ENCODE results near the gene SLBP. TPM values are rescaled to one million over a fixed set of nuclear protein-coding genes. Genes with fewer than 3 reads are reported as not detected.

The SLBP gene
- total RNA-seq, 1 donor from 2014 or later, result 114 TPM

DNA sequence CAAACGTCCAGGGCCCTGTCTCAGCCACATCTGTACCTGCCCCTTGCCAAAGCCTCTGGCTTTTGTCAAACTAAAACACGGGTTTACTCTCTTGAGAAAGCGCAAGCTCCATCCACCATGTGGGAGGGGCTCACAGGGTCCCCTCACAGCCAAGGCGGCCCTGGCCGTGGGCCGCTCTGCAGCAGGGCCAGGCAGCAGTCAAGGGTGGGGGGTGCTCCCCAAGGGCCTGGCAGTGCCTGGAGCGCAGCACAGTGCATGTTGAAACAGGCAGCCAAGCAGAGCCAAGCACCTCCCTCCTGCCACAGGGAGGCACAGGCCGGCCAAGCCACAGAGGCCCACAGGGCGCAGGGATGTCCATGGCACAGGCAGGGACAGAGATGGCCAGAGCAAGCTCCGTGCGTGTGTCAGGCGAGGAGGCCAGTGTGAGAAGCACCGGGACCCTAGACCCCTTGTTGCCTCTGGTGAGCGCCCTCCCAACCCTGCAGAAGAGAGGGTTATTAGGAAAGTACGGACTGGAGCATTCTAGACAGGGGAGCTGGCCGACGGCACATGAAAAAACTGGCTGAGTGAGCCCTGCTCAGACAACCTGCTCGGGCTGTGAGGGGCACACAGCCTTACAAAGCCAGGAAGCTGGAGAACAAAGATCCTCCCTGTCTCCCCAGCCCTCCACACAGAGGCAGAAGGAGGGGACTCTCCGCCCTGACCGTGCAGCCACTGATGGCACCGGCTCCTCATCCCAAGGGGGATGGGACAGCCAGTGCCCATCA lies 67.0 kb downstream of the SLBP start:
- TF ChIP-seq, protein P1, sequence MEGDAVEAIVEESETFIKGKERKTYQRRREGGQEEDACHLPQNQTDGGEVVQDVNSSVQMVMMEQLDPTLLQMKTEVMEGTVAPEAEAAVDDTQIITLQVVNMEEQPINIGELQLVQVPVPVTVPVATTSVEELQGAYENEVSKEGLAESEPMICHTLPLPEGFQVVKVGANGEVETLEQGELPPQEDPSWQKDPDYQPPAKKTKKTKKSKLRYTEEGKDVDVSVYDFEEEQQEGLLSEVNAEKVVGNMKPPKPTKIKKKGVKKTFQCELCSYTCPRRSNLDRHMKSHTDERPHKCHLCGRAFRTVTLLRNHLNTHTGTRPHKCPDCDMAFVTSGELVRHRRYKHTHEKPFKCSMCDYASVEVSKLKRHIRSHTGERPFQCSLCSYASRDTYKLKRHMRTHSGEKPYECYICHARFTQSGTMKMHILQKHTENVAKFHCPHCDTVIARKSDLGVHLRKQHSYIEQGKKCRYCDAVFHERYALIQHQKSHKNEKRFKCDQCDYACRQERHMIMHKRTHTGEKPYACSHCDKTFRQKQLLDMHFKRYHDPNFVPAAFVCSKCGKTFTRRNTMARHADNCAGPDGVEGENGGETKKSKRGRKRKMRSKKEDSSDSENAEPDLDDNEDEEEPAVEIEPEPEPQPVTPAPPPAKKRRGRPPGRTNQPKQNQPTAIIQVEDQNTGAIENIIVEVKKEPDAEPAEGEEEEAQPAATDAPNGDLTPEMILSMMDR (conservative IDR thresholded peaks at IDR 0.05; ENCODE audit: low read depth, low read length), result no peak
- no peak for DNase-seq (ENCODE audit: low read depth)

DNA sequence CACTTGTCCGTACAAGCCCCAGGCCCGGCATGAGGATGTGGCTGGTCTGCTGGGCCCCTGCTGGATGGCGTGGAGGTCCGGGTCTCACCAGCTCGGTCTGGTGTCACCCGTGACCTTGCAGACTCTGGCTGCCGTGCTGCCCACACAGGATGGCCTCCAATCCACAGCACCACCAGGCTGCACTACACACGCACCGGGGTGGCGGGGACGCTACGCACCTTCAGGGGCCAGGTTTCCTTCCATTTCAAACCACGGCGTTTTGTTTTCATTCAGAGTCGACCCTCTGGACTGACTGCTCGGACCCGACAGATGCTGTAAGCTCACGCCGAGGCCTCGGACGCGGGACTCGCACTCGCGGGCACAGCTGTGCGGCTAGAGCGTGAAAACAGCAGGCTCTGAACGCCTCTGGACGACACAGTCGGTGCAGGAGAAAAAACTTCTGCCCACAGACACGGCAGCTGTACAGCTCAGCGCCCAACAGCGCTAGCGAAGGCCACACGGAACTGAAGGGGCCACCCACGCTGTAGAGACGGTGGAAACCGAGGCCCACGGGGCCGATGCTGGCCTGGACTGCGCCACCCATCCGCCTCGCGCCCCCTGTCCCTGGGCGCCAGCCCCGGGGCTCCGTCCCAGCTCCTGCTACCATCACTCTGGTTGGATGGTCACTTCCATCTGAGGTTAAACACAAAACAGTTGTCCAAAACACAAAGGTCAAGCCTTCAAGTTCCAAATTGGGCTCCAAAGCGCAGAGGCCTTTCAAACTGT lies 68.0 kb downstream of the SLBP start:
- H3K4me3 ChIP-seq (ENCODE audit: low read depth, low read length), result no peak overlapping the region
- TF ChIP-seq, protein P1 (conservative IDR thresholded peaks at IDR 0.05; ENCODE audit: low read depth, low read length), result no peak
- DNase-seq (ENCODE audit: low read depth), result no peak

More for the DNA sequence above, 67.0 kb downstream of the SLBP start:
- no peak overlapping the region for H3K4me3 ChIP-seq (ENCODE audit: low read depth, low read length)

Other genes starting within 250 kb of the SLBP start
- gene FAM53A, start 28.0 kb downstream of the SLBP start, total RNA-seq, result 2.1 and 2.5 TPM in 2 replicates
- gene TMEM129, start 9.0 kb upstream of the SLBP start, total RNA-seq, result 27.8 and 50.9 TPM in 2 replicates
- 94.4 and 119 TPM in 2 replicates for gene TACC3, start 9.2 kb upstream of the SLBP start, total RNA-seq
- gene FGFR3, start 81.0 kb upstream of the SLBP start, total RNA-seq, result 1.0 and 8.1 TPM in 2 replicates
- 42.6 and 65.4 TPM in 2 replicates for gene LETM1, start 143.8 kb upstream of the SLBP start, total RNA-seq
- gene NSD2, start 159.1 kb upstream of the SLBP start, total RNA-seq, result 85.6 and 119 TPM in 2 replicates

Data from epithelial cell of proximal tubule (primary cell).